ENCODE measurements around the gene EIF4G1. TPM values are rescaled to one million over a fixed set of nuclear protein-coding genes. Genes with fewer than 3 reads are reported as not detected.

Gene EIF4G1
- total and polyA plus RNA-seq, 2 of the 4 experiments (the other 2 are of a cell fraction) = 225 to 274 TPM

DNA sequence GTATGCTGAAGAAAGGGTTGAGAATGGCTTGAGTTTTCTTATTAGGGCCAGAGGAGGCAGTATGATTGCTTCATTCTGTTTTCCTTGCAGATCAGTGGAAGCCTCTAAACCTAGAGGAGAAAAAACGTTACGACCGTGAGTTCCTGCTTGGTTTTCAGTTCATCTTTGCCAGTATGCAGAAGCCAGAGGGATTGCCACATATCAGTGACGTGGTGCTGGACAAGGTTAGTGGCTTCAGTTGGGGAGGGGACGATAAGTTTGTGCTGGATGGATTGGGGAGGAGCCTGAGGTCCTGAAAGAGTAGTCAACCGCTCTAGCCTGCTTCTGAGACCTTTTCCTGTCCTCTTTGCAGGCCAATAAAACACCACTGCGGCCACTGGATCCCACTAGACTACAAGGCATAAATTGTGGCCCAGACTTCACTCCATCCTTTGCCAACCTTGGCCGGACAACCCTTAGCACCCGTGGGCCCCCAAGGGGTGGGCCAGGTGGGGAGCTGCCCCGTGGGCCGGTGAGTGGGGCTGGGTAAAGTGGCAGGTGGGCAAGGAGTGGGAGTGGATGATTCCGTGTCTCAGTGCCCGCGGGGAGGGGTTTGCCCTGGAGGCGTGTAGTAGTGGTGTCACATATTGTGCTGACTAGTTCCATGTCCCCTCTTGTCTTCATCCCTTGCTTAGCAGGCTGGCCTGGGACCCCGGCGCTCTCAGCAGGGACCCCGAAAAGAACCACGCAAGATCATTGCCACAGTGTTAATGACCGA, 8.5 kb downstream of the EIF4G1 start:
- no peak overlapping the region for H2BK5ac ChIP-seq (ENCODE audit: low read depth, low read length, poor library complexity, severe bottlenecking)
- no peak overlapping the region for H3K9ac ChIP-seq (ENCODE audit: low read depth, low read length)
- peaks cover 44 to 87% of the 10 kb centered on the region in 2 experiments for H3K79me1 ChIP-seq (ENCODE audit: low read depth in 1 of 2, low read length in 2 of 2)
- peaks cover 12% of the 10 kb centered on the region for H3K4me1 ChIP-seq (ENCODE audit: control insufficient read depth, insufficient read depth, low read length)
- ChIA-PET CTCF (no interaction called here), POLR2A (ENCODE audit: unreplicated experiment) (no interaction called here)
- no peak overlapping the region for H2AFZ ChIP-seq (replicated peaks; ENCODE audit: low read length, poor library complexity)
- H4K20me1 ChIP-seq (ENCODE audit: insufficient read depth, low read length) = peaks cover 91% of the 10 kb centered on the region
- no peak overlapping the region for H3K4me3 ChIP-seq (ENCODE audit: insufficient read depth, low read depth, low read length)
- no peak overlapping the region for H4K91ac ChIP-seq (ENCODE audit: insufficient read depth, low read depth, low read length)
- H3K4ac ChIP-seq (ENCODE audit: low read depth, low read length) = no peak overlapping the region
- no peak overlapping the region for H2BK120ac ChIP-seq (ENCODE audit: low read depth, low read length)
- no peak overlapping the region for H3K27ac ChIP-seq (ENCODE audit: insufficient read depth, low read length)
- WGBS, 2 experiments (ENCODE audit: extremely low coverage in 2 of 2, insufficient read length in 1 of 2) = 96% methylated on average over 4 of the region's 20 CpGs; no CpG with 5 or more reads in 1 of the 2 experiments
- H3K18ac ChIP-seq (ENCODE audit: low read depth, low read length) = no peak overlapping the region
- intact Hi-C loops (cut with micrococcal nuclease) = no loop called here
- BruUV-seq (replicated peaks) = no TSS peak
- TF ChIP-seq SMC3 (IDR thresholded peaks at IDR 0.05; ENCODE audit: low read depth, low read length) (no peak), MAFK (IDR thresholded peaks at IDR 0.05; ENCODE audit: low read depth, low read length) (no peak), CEBPB (IDR thresholded peaks at IDR 0.05; ENCODE audit: low read depth, low read length) (no peak), FOS (IDR thresholded peaks at IDR 0.05; ENCODE audit: low read depth, low read length) (no peak), MXI1 (IDR thresholded peaks at IDR 0.05; ENCODE audit: borderline replicate concordance, low read depth, low read length) (no peak), RCOR1 (IDR thresholded peaks at IDR 0.05; ENCODE audit: insufficient replicate concordance, low read length) (no peak), RFX5 (IDR thresholded peaks at IDR 0.05; ENCODE audit: low read depth, low read length) (no peak), CHD1 (IDR thresholded peaks at IDR 0.05; ENCODE audit: low read depth, low read length) (no peak)
- TF ChIP-seq, protein P1, sequence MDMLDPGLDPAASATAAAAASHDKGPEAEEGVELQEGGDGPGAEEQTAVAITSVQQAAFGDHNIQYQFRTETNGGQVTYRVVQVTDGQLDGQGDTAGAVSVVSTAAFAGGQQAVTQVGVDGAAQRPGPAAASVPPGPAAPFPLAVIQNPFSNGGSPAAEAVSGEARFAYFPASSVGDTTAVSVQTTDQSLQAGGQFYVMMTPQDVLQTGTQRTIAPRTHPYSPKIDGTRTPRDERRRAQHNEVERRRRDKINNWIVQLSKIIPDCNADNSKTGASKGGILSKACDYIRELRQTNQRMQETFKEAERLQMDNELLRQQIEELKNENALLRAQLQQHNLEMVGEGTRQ (IDR thresholded peaks at IDR 0.05; ENCODE audit: low read depth, low read length) = no peak
- TF ChIP-seq, protein P2, sequence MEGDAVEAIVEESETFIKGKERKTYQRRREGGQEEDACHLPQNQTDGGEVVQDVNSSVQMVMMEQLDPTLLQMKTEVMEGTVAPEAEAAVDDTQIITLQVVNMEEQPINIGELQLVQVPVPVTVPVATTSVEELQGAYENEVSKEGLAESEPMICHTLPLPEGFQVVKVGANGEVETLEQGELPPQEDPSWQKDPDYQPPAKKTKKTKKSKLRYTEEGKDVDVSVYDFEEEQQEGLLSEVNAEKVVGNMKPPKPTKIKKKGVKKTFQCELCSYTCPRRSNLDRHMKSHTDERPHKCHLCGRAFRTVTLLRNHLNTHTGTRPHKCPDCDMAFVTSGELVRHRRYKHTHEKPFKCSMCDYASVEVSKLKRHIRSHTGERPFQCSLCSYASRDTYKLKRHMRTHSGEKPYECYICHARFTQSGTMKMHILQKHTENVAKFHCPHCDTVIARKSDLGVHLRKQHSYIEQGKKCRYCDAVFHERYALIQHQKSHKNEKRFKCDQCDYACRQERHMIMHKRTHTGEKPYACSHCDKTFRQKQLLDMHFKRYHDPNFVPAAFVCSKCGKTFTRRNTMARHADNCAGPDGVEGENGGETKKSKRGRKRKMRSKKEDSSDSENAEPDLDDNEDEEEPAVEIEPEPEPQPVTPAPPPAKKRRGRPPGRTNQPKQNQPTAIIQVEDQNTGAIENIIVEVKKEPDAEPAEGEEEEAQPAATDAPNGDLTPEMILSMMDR (conservative IDR thresholded peaks at IDR 0.05; ENCODE audit: low read depth, low read length) = no peak
- no peak overlapping the region for H3K14ac ChIP-seq (replicated peaks; ENCODE audit: low read depth, low read length)
- H3K27me3 ChIP-seq (ENCODE audit: control insufficient read depth, insufficient read depth, low read length) = no peaks in the 10 kb centered on the region
- H3K23ac ChIP-seq (ENCODE audit: low read depth, low read length) = no peak overlapping the region; the same call in 1 of the 2 replicates
- dilution Hi-C loops (cut with HindIII; ENCODE audit: low sequenced_read_pairs, unreplicated experiment) = no loop called here
- H3K9me1 ChIP-seq (ENCODE audit: insufficient read depth, low read length) = peaks cover 33% of the 10 kb centered on the region
- H2BK20ac ChIP-seq (ENCODE audit: low read depth, low read length) = no peak overlapping the region
- no peak overlapping the region for H2AK9ac ChIP-seq (replicated peaks; ENCODE audit: low read depth, low read length, poor library complexity)
- H3K9me3 ChIP-seq (ENCODE audit: control insufficient read depth, insufficient read depth, low read length) = no peaks in the 10 kb centered on the region
- ATAC-seq (ENCODE audit: low read depth) = no peak
- no peak overlapping the region for H2AK5ac ChIP-seq (ENCODE audit: low read depth, low read length)
- H2BK15ac ChIP-seq (ENCODE audit: low read depth, low read length) = no peak overlapping the region
- no peak overlapping the region for H4K8ac ChIP-seq (ENCODE audit: low read depth in 2 of 2, low read length in 2 of 2)
- no peak overlapping the region for H3K4me2 ChIP-seq (ENCODE audit: low read depth, low read length)
- H3K36me3 ChIP-seq (ENCODE audit: control insufficient read depth, insufficient read depth, low read length) = peaks cover 82% of the 10 kb centered on the region
- no peak overlapping the region for H4K5ac ChIP-seq (ENCODE audit: low read depth, low read length)
- no peak for DNase-seq
- H3K56ac ChIP-seq (ENCODE audit: extremely low read depth, insufficient read depth, low read length) = no peak overlapping the region
- in situ Hi-C loops (cut with MboI; ENCODE audit: low sequenced_read_pairs) = no loop called here

Data from IMR-90 (cell line).